Measurements from ENCODE around the gene SLC7A10.

DNA sequence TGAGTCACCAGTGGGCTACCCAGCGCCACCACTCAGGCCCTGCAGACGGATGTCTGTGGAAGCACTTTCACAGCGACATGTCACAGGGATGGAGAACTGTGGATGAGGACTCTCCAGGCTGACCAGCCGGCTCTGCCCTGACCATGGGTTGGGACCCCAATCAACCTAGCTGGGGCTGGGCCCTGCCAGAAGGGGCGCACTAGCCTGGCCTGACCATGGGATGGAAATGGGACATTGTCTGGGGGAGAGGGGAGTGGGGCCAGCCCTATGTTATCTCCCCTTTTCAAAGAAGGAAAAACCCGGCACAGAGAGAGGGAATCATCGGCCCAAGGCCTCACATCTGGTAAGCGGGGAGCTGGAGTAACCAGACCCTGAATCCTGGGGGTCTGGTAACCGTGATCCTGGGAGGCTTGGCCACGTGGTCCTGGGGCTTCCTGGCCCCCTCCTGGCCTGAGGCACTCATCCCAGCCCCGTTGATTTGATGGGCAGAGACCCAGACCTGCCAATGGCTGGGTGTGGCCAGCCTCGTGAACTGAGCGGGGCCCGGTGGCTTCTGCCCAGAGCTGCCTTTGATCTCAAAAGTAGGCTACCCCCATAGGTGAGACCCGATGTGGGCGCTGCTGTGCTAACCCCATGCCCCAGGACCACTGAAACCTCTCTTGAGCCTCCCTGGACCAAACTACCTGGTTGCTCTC is 11.2 kb upstream of the SLC7A10 start:
- no peak for TF ChIP-seq EZH2phosphoT487 (IDR thresholded peaks at IDR 0.05; ENCODE audit: low read length)
- TF ChIP-seq, protein P1, sequence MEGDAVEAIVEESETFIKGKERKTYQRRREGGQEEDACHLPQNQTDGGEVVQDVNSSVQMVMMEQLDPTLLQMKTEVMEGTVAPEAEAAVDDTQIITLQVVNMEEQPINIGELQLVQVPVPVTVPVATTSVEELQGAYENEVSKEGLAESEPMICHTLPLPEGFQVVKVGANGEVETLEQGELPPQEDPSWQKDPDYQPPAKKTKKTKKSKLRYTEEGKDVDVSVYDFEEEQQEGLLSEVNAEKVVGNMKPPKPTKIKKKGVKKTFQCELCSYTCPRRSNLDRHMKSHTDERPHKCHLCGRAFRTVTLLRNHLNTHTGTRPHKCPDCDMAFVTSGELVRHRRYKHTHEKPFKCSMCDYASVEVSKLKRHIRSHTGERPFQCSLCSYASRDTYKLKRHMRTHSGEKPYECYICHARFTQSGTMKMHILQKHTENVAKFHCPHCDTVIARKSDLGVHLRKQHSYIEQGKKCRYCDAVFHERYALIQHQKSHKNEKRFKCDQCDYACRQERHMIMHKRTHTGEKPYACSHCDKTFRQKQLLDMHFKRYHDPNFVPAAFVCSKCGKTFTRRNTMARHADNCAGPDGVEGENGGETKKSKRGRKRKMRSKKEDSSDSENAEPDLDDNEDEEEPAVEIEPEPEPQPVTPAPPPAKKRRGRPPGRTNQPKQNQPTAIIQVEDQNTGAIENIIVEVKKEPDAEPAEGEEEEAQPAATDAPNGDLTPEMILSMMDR (IDR thresholded peaks at IDR 0.05; ENCODE audit: low read length) = no peak
- TF ChIP-seq EZH2 (optimal IDR thresholded peaks at IDR 0.05; ENCODE audit: low read depth, low read length) = no peak

All from MM.1S (cell line).